ENCODE measurements around the gene TUBGCP2.

The TUBGCP2 gene

DNA sequence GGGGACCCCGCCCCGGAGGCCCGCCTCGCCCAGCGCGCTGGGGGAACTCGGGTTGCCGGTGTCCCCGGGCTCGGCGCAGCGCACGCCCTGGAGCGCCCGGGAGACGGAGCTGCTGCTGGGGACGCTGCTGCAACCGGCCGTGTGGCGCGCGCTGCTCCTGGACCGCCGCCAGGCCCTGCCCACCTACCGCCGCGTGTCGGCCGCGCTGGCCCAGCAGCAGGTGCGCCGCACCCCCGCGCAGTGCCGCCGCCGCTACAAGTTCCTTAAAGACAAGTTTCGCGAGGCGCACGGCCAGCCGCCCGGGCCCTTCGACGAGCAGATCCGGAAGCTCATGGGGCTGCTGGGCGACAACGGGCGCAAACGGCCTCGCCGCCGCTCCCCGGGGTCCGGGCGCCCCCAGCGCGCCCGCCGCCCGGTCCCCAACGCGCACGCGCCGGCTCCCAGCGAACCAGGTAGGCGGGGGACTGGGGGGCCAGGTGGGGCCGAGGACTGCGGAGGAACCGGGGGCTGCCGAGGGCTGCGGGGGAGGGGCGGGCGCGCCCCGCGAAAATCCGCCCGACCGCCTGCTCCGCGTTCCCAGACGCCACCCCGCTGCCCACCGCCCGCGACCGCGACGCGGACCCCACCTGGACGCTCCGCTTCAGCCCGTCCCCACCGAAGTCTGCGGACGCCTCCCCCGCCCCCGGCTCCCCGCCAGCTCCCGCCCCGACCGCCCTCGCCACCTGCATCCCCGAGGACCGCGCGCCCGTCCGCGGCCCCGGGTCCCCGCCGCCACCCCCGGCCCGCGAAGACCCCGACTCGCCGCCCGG is 78.1 kb downstream of the TUBGCP2 start:
- DNase-seq (ENCODE audit: low read depth), result no peak
- no peak overlapping the region for H3K4me3 ChIP-seq (ENCODE audit: control insufficient read depth, low read depth, low read length)
- TF ChIP-seq, protein P1, sequence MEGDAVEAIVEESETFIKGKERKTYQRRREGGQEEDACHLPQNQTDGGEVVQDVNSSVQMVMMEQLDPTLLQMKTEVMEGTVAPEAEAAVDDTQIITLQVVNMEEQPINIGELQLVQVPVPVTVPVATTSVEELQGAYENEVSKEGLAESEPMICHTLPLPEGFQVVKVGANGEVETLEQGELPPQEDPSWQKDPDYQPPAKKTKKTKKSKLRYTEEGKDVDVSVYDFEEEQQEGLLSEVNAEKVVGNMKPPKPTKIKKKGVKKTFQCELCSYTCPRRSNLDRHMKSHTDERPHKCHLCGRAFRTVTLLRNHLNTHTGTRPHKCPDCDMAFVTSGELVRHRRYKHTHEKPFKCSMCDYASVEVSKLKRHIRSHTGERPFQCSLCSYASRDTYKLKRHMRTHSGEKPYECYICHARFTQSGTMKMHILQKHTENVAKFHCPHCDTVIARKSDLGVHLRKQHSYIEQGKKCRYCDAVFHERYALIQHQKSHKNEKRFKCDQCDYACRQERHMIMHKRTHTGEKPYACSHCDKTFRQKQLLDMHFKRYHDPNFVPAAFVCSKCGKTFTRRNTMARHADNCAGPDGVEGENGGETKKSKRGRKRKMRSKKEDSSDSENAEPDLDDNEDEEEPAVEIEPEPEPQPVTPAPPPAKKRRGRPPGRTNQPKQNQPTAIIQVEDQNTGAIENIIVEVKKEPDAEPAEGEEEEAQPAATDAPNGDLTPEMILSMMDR (conservative IDR thresholded peaks at IDR 0.05; ENCODE audit: control insufficient read depth, insufficient read depth, low read depth, low read length), result no peak

DNA sequence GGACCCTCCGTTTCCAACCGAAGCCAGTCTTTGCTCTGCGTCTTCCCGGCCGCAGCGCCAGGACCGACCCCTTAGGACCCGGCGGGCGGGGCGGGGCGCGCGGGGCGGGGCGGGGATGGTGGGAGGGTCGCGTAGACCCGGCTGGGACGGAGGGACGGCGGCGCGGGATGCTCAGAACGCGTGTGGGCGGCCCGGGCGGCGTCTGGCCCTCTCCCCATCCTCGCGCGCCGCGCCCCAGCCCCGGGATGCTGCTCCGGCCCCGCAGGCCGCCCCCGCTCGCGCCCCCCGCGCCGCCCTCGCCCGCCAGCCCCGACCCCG is 78.7 kb downstream of the TUBGCP2 start, which contains the start of gene UTF1:
TSS of gene UTF1 (plus strand) at position 174 of the 318 bp plus-strand sequence. CDS start at position 246, 72 bp downstream.
- TF ChIP-seq, protein P1 (conservative IDR thresholded peaks at IDR 0.05; ENCODE audit: control insufficient read depth, insufficient read depth, low read depth, low read length), result no peak
- DNase-seq (ENCODE audit: low read depth), result no peak
- no peak within 1 kb of the TSS for H3K4me3 ChIP-seq (ENCODE audit: control insufficient read depth, low read depth, low read length)

DNA sequence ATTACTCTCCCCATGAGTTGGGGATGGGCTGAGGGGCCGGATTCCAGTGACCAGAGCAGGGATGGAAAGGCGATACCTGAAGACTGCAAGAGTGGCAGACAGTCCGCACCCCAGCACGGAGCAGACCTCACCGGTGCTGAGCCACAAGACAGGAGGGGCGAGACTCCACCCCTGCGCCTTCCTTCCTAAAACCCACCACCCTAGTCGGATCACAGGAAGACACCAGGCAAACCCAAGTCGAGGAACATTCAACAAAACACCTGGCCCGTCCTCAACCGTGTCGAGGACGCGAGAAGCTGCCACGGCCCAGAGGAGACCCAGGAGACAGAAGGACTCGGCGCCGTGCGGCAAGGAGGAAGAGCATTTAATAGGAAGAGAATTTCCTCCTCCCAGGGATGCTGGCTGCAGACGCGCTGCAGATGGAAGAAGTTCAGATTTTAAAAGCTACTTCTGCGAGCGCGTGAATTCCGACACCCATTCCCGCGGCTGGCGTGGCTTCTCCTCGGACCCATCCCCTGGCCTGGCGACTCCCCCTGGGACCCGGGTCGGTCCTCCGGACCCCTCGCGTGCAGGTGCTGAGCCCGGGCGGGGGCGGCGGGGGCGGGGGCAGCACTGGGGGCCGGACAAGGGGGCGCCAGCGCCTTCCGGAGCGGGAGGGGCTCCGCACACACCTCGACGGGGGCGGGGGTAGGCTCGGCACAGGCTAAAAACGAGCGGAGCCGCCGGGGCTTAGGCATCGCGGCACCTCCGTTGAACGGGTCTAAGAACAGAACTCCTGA is 79.2 kb downstream of the TUBGCP2 start:
- no peak overlapping the region for H3K4me3 ChIP-seq (ENCODE audit: control insufficient read depth, low read depth, low read length)
- no peak for DNase-seq (ENCODE audit: low read depth)
- TF ChIP-seq, protein P1 (conservative IDR thresholded peaks at IDR 0.05; ENCODE audit: control insufficient read depth, insufficient read depth, low read depth, low read length), result no peak

All from fibroblast of mammary gland (primary cell).